ENCODE data around the gene RDH5.

Gene RDH5

GRCh38 chr12:55696796-55697462, 23.3 kb upstream of the RDH5 start:
- DNase-seq, result no peak

GRCh38 chr12:55697686-55698085, 22.5 kb upstream of the RDH5 start:
- no peak for DNase-seq

- no peak for DNase-seq
These were observed 21.8 kb upstream of the RDH5 start for GRCh38 chr12:55698241-55698955.

GRCh38 chr12:55698965-55699364, 21.2 kb upstream of the RDH5 start:
- no peak for DNase-seq

GRCh38 chr12:55699471-55700055, 20.6 kb upstream of the RDH5 start:
- DNase-seq, result no peak

- DNase-seq, result no peak
These were observed 19.8 kb upstream of the RDH5 start for GRCh38 chr12:55700255-55701018.

- no peak for DNase-seq
These were observed 17.3 kb upstream of the RDH5 start for GRCh38 chr12:55702861-55703260.

- DNase-seq, result no peak
These were observed 16.9 kb upstream of the RDH5 start for GRCh38 chr12:55703288-55703687.

- DNase-seq, result no peak
These were observed 16.1 kb upstream of the RDH5 start for GRCh38 chr12:55703901-55704761.

GRCh38 chr12:55704824-55705718, 15.1 kb upstream of the RDH5 start:
- no peak for DNase-seq

GRCh38 chr12:55705782-55706402, 14.3 kb upstream of the RDH5 start:
- no peak for DNase-seq

GRCh38 chr12:55706568-55707218, 13.5 kb upstream of the RDH5 start:
- DNase-seq, result no peak

GRCh38 chr12:55707219-55707671, 12.9 kb upstream of the RDH5 start:
- no peak for DNase-seq

GRCh38 chr12:55707841-55708694, 12.1 kb upstream of the RDH5 start, which contains the start of gene ITGA7:
Gene ITGA7, minus strand, starts transcription at chr12:55707904. Its CDS starts 222 bp downstream, at chr12:55707682.
- DNase-seq, result peak; percentile 8

GRCh38 chr12:55708695-55709233, 11.4 kb upstream of the RDH5 start:
- DNase-seq, result no peak

- DNase-seq, result no peak
These were observed 8.2 kb upstream of the RDH5 start for GRCh38 chr12:55711786-55712553.

GRCh38 chr12:55712700-55713415, 7.3 kb upstream of the RDH5 start:
- DNase-seq, result no peak
